ENCODE results near the gene ATAD2B. TPM values are rescaled to one million over a fixed set of nuclear protein-coding genes. Genes with fewer than 3 reads are reported as not detected.

Gene ATAD2B
- total and polyA plus RNA-seq, 4 donors = 4.1 to 77.3 (median 17.0) TPM

GRCh38 chr2:23700627-23701026 is 226.3 kb downstream of the ATAD2B start:
- peaks cover 0 to 22% (median 7%) of the 10 kb centered on the region in 5 donors for H3K4me1 ChIP-seq (ENCODE audit: control insufficient read depth in 5 of 5, insufficient read depth in 5 of 5, low read length in 5 of 5)
- 73 to 90% methylated on average over 5 of the region's 5 CpGs for WGBS, 2 donors
- no peak overlapping the region for H3K27ac ChIP-seq (ENCODE audit: low read depth in 1 of 2, low read length in 1 of 2)
- H3K4me3 ChIP-seq = no peak overlapping the region
- no peaks in the 10 kb centered on the region for H3K27me3 ChIP-seq (ENCODE audit: control insufficient read depth in 3 of 3, insufficient read depth in 3 of 3, low read length in 2 of 3)
- H3K36me3 ChIP-seq (ENCODE audit: control insufficient read depth in 4 of 4, insufficient read depth in 4 of 4, low read length in 4 of 4) = peaks cover 0 to 12% (median 4%) of the 10 kb centered on the region in 4 donors
- TF ChIP-seq CTCF (IDR thresholded peaks at IDR 0.05; ENCODE audit: control extremely low read depth, extremely low read depth) = no peak
- no peak overlapping the region for H3K9ac ChIP-seq (ENCODE audit: insufficient read depth in 1 of 2, low read length in 2 of 2)
- ATAC-seq (ENCODE audit: insufficient read depth, low FRiP score) (no peak), DNase-seq (no peak)
- peaks cover 0 to 4% (median 0%) of the 10 kb centered on the region in 4 donors for H3K9me3 ChIP-seq (ENCODE audit: control insufficient read depth in 4 of 4, insufficient read depth in 3 of 4, low read length in 3 of 4)

- no peak overlapping the region for H3K9ac ChIP-seq (ENCODE audit: insufficient read depth in 1 of 2, low read length in 2 of 2)
- H3K27me3 ChIP-seq (ENCODE audit: control insufficient read depth in 3 of 3, insufficient read depth in 3 of 3, low read length in 2 of 3) = no peaks in the 10 kb centered on the region
- peaks cover 0 to 4% (median 0%) of the 10 kb centered on the region in 4 donors for H3K9me3 ChIP-seq (ENCODE audit: control insufficient read depth in 4 of 4, insufficient read depth in 3 of 4, low read length in 3 of 4)
- H3K36me3 ChIP-seq (ENCODE audit: control insufficient read depth in 4 of 4, insufficient read depth in 4 of 4, low read length in 4 of 4) = peaks cover 0 to 12% (median 3%) of the 10 kb centered on the region in 4 donors
- H3K4me3 ChIP-seq = no peak overlapping the region
- ATAC-seq (ENCODE audit: insufficient read depth, low FRiP score) (no peak), DNase-seq (peak in 1 of 3 donors; percentile 4)
- no peak overlapping the region for H3K27ac ChIP-seq (ENCODE audit: low read depth in 1 of 2, low read length in 1 of 2)
- H3K4me1 ChIP-seq (ENCODE audit: control insufficient read depth in 5 of 5, insufficient read depth in 5 of 5, low read length in 5 of 5) = peaks cover 0 to 22% (median 7%) of the 10 kb centered on the region in 5 donors
- 90 to 94% methylated on average over 5 of the region's 5 CpGs for WGBS, 2 donors
- TF ChIP-seq CTCF (IDR thresholded peaks at IDR 0.05; ENCODE audit: control extremely low read depth, extremely low read depth) = no peak
These were observed 227.4 kb downstream of the ATAD2B start for GRCh38 chr2:23699580-23699925.

GRCh38 chr2:23698721-23699579 is 228.0 kb downstream of the ATAD2B start:
- peaks cover 0 to 22% (median 7%) of the 10 kb centered on the region in 5 donors for H3K4me1 ChIP-seq (ENCODE audit: control insufficient read depth in 5 of 5, insufficient read depth in 5 of 5, low read length in 5 of 5)
- WGBS, 2 donors = 80 to 85% methylated on average over 17 of the region's 17 CpGs
- no peak for TF ChIP-seq CTCF (IDR thresholded peaks at IDR 0.05; ENCODE audit: control extremely low read depth, extremely low read depth)
- H3K9me3 ChIP-seq (ENCODE audit: control insufficient read depth in 4 of 4, insufficient read depth in 3 of 4, low read length in 3 of 4) = peaks cover 0 to 4% (median 0%) of the 10 kb centered on the region in 4 donors
- H3K9ac ChIP-seq (ENCODE audit: insufficient read depth in 1 of 2, low read length in 2 of 2) = no peak overlapping the region
- no peak overlapping the region for H3K27ac ChIP-seq (ENCODE audit: low read depth in 1 of 2, low read length in 1 of 2)
- H3K36me3 ChIP-seq (ENCODE audit: control insufficient read depth in 4 of 4, insufficient read depth in 4 of 4, low read length in 4 of 4) = peaks cover 0 to 9% (median 2%) of the 10 kb centered on the region in 4 donors
- no peak overlapping the region for H3K4me3 ChIP-seq
- H3K27me3 ChIP-seq (ENCODE audit: control insufficient read depth in 3 of 3, insufficient read depth in 3 of 3, low read length in 2 of 3) = no peaks in the 10 kb centered on the region
- DNase-seq (peak; percentile 68 to 83 (median 81)), ATAC-seq (ENCODE audit: insufficient read depth, low FRiP score) (no peak)

Other genes with a start within 250 kb of the ATAD2B start
- 10 to 100 TPM; 10.2 to 23.3 TPM for gene UBXN2A, start 13.3 kb upstream of the ATAD2B start, total RNA-seq
- gene UBXN2A, start 13.3 kb upstream of the ATAD2B start, polyA plus RNA-seq = 1 to 10 TPM; 4.7 to 6.0 TPM
- 1 to 10 TPM in 1 of 2 donors, under 1 TPM in 1; 0.89 to 2.3 TPM for gene MFSD2B, start 83.0 kb upstream of the ATAD2B start, total RNA-seq
- under 1 TPM; 0.18 to 0.58 TPM for gene MFSD2B, start 83.0 kb upstream of the ATAD2B start, polyA plus RNA-seq
- 1 to 10 TPM; 9.0 to 9.1 TPM for gene WDCP, start 120.3 kb upstream of the ATAD2B start, total RNA-seq
- 1 to 10 TPM; 2.1 to 3.2 TPM for gene WDCP, start 120.3 kb upstream of the ATAD2B start, polyA plus RNA-seq
- gene FKBP1B, start 122.6 kb upstream of the ATAD2B start, total RNA-seq = 10 to 100 TPM; 10.5 to 13.6 TPM
- gene FKBP1B, start 122.6 kb upstream of the ATAD2B start, polyA plus RNA-seq = 10 to 100 TPM; 13.0 to 19.0 TPM
- 100 to 1,000 TPM in 1 of 2 donors, 10 to 100 TPM in 1; 56.1 to 148 TPM for gene SF3B6, start 149.2 kb upstream of the ATAD2B start, total RNA-seq
- gene SF3B6, start 149.2 kb upstream of the ATAD2B start, polyA plus RNA-seq = 100 to 1,000 TPM in 1 of 2 donors, 10 to 100 TPM in 1; 97.4 to 124 TPM
- 10 to 100 TPM; 35.7 to 56.3 TPM for gene TP53I3, start 157.7 kb upstream of the ATAD2B start, total RNA-seq
- 10 to 100 TPM; 49.5 to 63.8 TPM for gene TP53I3, start 157.7 kb upstream of the ATAD2B start, polyA plus RNA-seq
- gene PFN4, start 196.2 kb upstream of the ATAD2B start, total RNA-seq = 1 to 10 TPM in 1 of 2 donors, under 1 TPM in 1; 0.49 to 1.9 TPM
- gene PFN4, start 196.2 kb upstream of the ATAD2B start, polyA plus RNA-seq = under 1 TPM; 0.66 to 0.98 TPM
- gene FAM228B, start 196.3 kb upstream of the ATAD2B start, total RNA-seq = 10 to 100 TPM; 20.7 to 35.4 TPM
- 10 to 100 TPM in 1 of 2 donors, 1 to 10 TPM in 1; 5.0 to 23.3 TPM for gene FAM228B, start 196.3 kb upstream of the ATAD2B start, polyA plus RNA-seq
- gene FAM228A, start 247.9 kb upstream of the ATAD2B start, total RNA-seq = 1 to 10 TPM in 1 of 2 donors, under 1 TPM in 1; 0.80 to 3.9 TPM
- 1 to 10 TPM in 1 of 2 donors, under 1 TPM in 1; 0.46 to 1.8 TPM for gene FAM228A, start 247.9 kb upstream of the ATAD2B start, polyA plus RNA-seq